ENCODE data around the gene TMC6. TPM values are rescaled to one million over a fixed set of nuclear protein-coding genes. Genes with fewer than 3 reads are reported as not detected.
A peak's percentile ranks its signal among the peaks of the same experiment; 100 is the strongest.

The TMC6 gene
- total RNA-seq, 1 donor from 2014 or later = 292 TPM

- Mint-ChIP-seq H3K27ac (ENCODE audit: unreplicated experiment) (no peak overlapping the region), H3K4me1 (ENCODE audit: unreplicated experiment) (peaks cover 20% of the 10 kb centered on the region), H3K36me3 (ENCODE audit: low read depth, unreplicated experiment) (peaks cover 7% of the 10 kb centered on the region), H3K4me3 (ENCODE audit: unreplicated experiment) (no peak overlapping the region), H3K27me3 (ENCODE audit: unreplicated experiment) (peaks cover 5% of the 10 kb centered on the region), H3K9me3 (ENCODE audit: unreplicated experiment) (no peaks in the 10 kb centered on the region)
- no peak for TF ChIP-seq CTCF (IDR thresholded peaks at IDR 0.05; ENCODE audit: unreplicated experiment)
- no peak for DNase-seq (ENCODE audit: low spot score)
Measured at GRCh38 chr17:78144736-78145641, 16.4 kb upstream of the TMC6 start.

- no peak for DNase-seq (ENCODE audit: low spot score)
- no peaks in the 10 kb centered on the region for H3K9me3 Mint-ChIP-seq (ENCODE audit: unreplicated experiment)
- peaks cover 22% of the 10 kb centered on the region for H3K4me1 Mint-ChIP-seq (ENCODE audit: unreplicated experiment)
- H3K27me3 Mint-ChIP-seq (ENCODE audit: unreplicated experiment) = peaks cover 7% of the 10 kb centered on the region
- H3K36me3 Mint-ChIP-seq (ENCODE audit: low read depth, unreplicated experiment) = peaks cover 7% of the 10 kb centered on the region
- no peak overlapping the region for H3K4me3 Mint-ChIP-seq (ENCODE audit: unreplicated experiment)
- no peak overlapping the region for H3K27ac Mint-ChIP-seq (ENCODE audit: unreplicated experiment)
- TF ChIP-seq CTCF (IDR thresholded peaks at IDR 0.05; ENCODE audit: unreplicated experiment) = no peak
Measured at GRCh38 chr17:78144147-78144719, 15.7 kb upstream of the TMC6 start.

GRCh38 chr17:78143214-78144146 lies 14.9 kb upstream of the TMC6 start:
- DNase-seq (ENCODE audit: low spot score) = no peak
- Mint-ChIP-seq H3K9me3 (ENCODE audit: unreplicated experiment) (no peaks in the 10 kb centered on the region), H3K4me3 (ENCODE audit: unreplicated experiment) (no peak overlapping the region), H3K27ac (ENCODE audit: unreplicated experiment) (no peak overlapping the region), H3K4me1 (ENCODE audit: unreplicated experiment) (peaks cover 17% of the 10 kb centered on the region), H3K36me3 (ENCODE audit: low read depth, unreplicated experiment) (peaks cover 7% of the 10 kb centered on the region), H3K27me3 (ENCODE audit: unreplicated experiment) (peaks cover 7% of the 10 kb centered on the region)
- TF ChIP-seq CTCF (IDR thresholded peaks at IDR 0.05; ENCODE audit: unreplicated experiment) = no peak

- Mint-ChIP-seq H3K27me3 (ENCODE audit: unreplicated experiment) (peaks cover 7% of the 10 kb centered on the region), H3K27ac (ENCODE audit: unreplicated experiment) (no peak overlapping the region), H3K9me3 (ENCODE audit: unreplicated experiment) (no peaks in the 10 kb centered on the region), H3K4me3 (ENCODE audit: unreplicated experiment) (peak overlapping the region; percentile 51), H3K36me3 (ENCODE audit: low read depth, unreplicated experiment) (peaks cover 7% of the 10 kb centered on the region), H3K4me1 (ENCODE audit: unreplicated experiment) (peaks cover 14% of the 10 kb centered on the region)
- DNase-seq (ENCODE audit: low spot score) = no peak
- TF ChIP-seq CTCF (IDR thresholded peaks at IDR 0.05; ENCODE audit: unreplicated experiment) = no peak
Measured at GRCh38 chr17:78142119-78142861, 13.7 kb upstream of the TMC6 start.

Data from endothelial cell (in vitro differentiated cells).